ENCODE results near the gene GRM8. TPM values are rescaled to one million over a fixed set of nuclear protein-coding genes. Genes with fewer than 3 reads are reported as not detected.

GRM8 gene
- total and polyA plus RNA-seq, 9 of the 15 experiments (the other 6 are each of a cell fraction or from before 2014, with no cell fraction given): 0.13 TPM; not detected in 7

GRCh38 chr7:126700807-126701604 lies 551.7 kb downstream of the GRM8 start (continued):
- TF ChIP-seq ZBTB1 (CRISPR knock-in tag; IDR thresholded peaks at IDR 0.05; ENCODE audit: borderline replicate concordance, low read depth): no peak
- TF ChIP-seq NFRKB (IDR thresholded peaks at IDR 0.05; ENCODE audit: low read depth): peak; percentile 95
- no peak for TF ChIP-seq SIN3B (IDR thresholded peaks at IDR 0.05; ENCODE audit: low read depth)
- TF ChIP-seq MNT (conservative IDR thresholded peaks at IDR 0.05): peak; percentile 83 to 91
- TF ChIP-seq POLR2H (tag; IDR thresholded peaks at IDR 0.05; ENCODE audit: low read depth): peak; percentile 92
- TF ChIP-seq HEY1 (CRISPR knock-in tag; IDR thresholded peaks at IDR 0.05; ENCODE audit: borderline replicate concordance): peak; percentile 10; the same call in 1 of the 2 replicates
- peak; percentile 42 for TF ChIP-seq FOS (IDR thresholded peaks at IDR 0.05; ENCODE audit: extremely low read depth, insufficient read length)
- peak; percentile 93 for TF ChIP-seq SMAD1 (IDR thresholded peaks at IDR 0.05; ENCODE audit: low read depth, low read length, partially characterized antibody)
- TF ChIP-seq HMG20B (CRISPR knock-in tag; IDR thresholded peaks at IDR 0.05): no peak
- peak in 1 of 2 experiments; percentile 81; a peak in 2 of 4 replicates for TF ChIP-seq TBL1XR1 (IDR thresholded peaks at IDR 0.05; ENCODE audit: low read length in 2 of 2)
- no peak for TF ChIP-seq ZC3H8 (IDR thresholded peaks at IDR 0.05)
- no peak for TF ChIP-seq TGIF2 (CRISPR knock-in tag; IDR thresholded peaks at IDR 0.05)
- no peak for TF ChIP-seq ZC3H4 (CRISPR knock-in tag; IDR thresholded peaks at IDR 0.05; ENCODE audit: borderline replicate concordance)
- no peak for TF ChIP-seq RBM25 (IDR thresholded peaks at IDR 0.05; ENCODE audit: low read depth, low read length, severe bottlenecking)
- no peak for TF ChIP-seq ZFP30 (CRISPR knock-in tag; IDR thresholded peaks at IDR 0.05; ENCODE audit: borderline replicate concordance)
- TF ChIP-seq E4F1 (CRISPR knock-in tag; IDR thresholded peaks at IDR 0.05; ENCODE audit: borderline replicate concordance): peak; percentile 71; the same call in 1 of the 2 replicates
- peak; percentile 82 for TF ChIP-seq TEAD4 (IDR thresholded peaks at IDR 0.05; ENCODE audit: low read length)
- no peak for TF ChIP-seq TEAD4 (CRISPR knock-in tag; IDR thresholded peaks at IDR 0.05; ENCODE audit: borderline replicate concordance)
- no peak for TF ChIP-seq KAT2B (IDR thresholded peaks at IDR 0.05; ENCODE audit: low read depth, low read length)
- TF ChIP-seq CEBPZ (IDR thresholded peaks at IDR 0.05; ENCODE audit: borderline replicate concordance, low read depth, low read length): no peak
- TF ChIP-seq SRSF3 (IDR thresholded peaks at IDR 0.05; ENCODE audit: insufficient read depth, low read length): no peak

Data from K562 (cell line).